Neural progenitor cell (in vitro differentiated cells): Measurements from ENCODE around the gene NUP85.

Experiments
- EZH2 ChIP-seq: fragments of 200-600 bp; sonication (generic); IDR thresholded peaks from 2 replicates; pipeline ENCODE4 v1.6.1; 2017; ENCODE audit warnings: antibody characterized with exemption, mild to moderate bottlenecking, moderate library complexity
- TF ChIP-seq, protein P1 (sequence below): fragments of 200-600 bp; sonication (generic); IDR thresholded peaks from 2 replicates; pipeline ENCODE4 v1.5.1; 2017; ENCODE audit warnings: antibody characterized with exemption, mild to moderate bottlenecking

DNA sequence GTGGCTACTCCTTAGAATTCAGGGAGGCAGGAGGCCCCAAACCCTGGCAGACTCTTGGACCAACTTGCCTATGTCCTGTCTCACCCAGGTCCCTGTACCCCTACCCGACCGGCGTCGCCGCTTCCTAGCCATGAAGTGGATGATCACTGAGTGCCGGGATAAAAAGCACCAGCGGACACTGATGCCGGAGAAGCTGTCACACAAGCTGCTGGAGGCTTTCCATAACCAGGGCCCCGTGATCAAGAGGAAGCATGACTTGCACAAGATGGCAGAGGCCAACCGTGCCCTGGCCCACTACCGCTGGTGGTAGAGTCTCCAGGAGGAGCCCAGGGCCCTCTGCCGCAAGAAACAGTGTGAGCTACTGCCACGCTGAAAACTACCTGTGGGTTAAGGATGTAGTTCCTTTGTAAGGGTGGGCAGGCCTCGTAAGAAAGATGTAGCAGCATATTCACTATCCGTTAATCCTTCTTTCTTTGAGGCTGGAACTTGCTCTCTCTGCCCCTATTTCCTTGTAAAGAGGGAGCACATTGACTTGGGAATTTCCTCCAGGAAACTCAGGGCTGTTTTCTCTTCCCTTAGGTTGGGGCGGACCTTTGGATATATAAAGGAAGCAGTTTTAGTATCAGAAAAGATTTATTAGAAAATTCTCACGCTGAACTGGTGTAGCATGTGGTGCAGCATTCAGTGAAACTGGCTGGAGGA is 60.3 kb downstream of the NUP85 start:
- TF ChIP-seq, protein P1, sequence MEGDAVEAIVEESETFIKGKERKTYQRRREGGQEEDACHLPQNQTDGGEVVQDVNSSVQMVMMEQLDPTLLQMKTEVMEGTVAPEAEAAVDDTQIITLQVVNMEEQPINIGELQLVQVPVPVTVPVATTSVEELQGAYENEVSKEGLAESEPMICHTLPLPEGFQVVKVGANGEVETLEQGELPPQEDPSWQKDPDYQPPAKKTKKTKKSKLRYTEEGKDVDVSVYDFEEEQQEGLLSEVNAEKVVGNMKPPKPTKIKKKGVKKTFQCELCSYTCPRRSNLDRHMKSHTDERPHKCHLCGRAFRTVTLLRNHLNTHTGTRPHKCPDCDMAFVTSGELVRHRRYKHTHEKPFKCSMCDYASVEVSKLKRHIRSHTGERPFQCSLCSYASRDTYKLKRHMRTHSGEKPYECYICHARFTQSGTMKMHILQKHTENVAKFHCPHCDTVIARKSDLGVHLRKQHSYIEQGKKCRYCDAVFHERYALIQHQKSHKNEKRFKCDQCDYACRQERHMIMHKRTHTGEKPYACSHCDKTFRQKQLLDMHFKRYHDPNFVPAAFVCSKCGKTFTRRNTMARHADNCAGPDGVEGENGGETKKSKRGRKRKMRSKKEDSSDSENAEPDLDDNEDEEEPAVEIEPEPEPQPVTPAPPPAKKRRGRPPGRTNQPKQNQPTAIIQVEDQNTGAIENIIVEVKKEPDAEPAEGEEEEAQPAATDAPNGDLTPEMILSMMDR, result no peak
- no peak for TF ChIP-seq EZH2
